Measurements from ENCODE around the gene SLIT2. TPM values are rescaled to one million over a fixed set of nuclear protein-coding genes. Genes with fewer than 3 reads are reported as not detected.
A peak's percentile ranks its signal among the peaks of the same experiment; 100 is the strongest.

Gene SLIT2
- total RNA-seq, result not detected

- Mint-ChIP-seq H3K36me3 (ENCODE audit: low read depth) (peaks cover 5% of the 10 kb centered on the region), H3K4me3 (peak within 1 kb of the TSS; percentile 5), H3K4me1 (ENCODE audit: low read depth) (peaks cover 5% of the 10 kb centered on the region), H3K9me3 (ENCODE audit: insufficient read depth) (no peaks in the 10 kb centered on the region), H3K27ac (no peak within 1 kb of the TSS), H3K27me3 (ENCODE audit: low read depth) (peaks cover 43% of the 10 kb centered on the region)
- peak; percentile 79 for ATAC-seq
- CTCF ChIA-PET, result no interaction called here
- POLR2A ChIA-PET, result no interaction called here
- peak; percentile 35 for DNase-seq
Measured at GRCh38 chr4:20251796-20252655, at the start of gene SLIT2. Gene SLIT2, plus strand, starts transcription at chr4:20251905. Its CDS starts 1,911 bp downstream, at chr4:20253816.

- no peaks in the 10 kb centered on the region for H3K4me1 Mint-ChIP-seq (ENCODE audit: low read depth)
Measured at GRCh38 chr4:20203508-20203907, 48.2 kb upstream of the SLIT2 start.

GRCh38 chr4:20217521-20217920, 34.2 kb upstream of the SLIT2 start:
- no peak for ATAC-seq
- no peak overlapping the region for H3K27ac Mint-ChIP-seq
- POLR2A ChIA-PET, result no interaction called here

More at GRCh38 chr4:20203508-20203907, 48.2 kb upstream of the SLIT2 start:
- ChIA-PET POLR2A (no interaction called here), CTCF (no interaction called here)
- Mint-ChIP-seq H3K9me3 (ENCODE audit: insufficient read depth) (no peaks in the 10 kb centered on the region), H3K27me3 (ENCODE audit: low read depth) (no peaks in the 10 kb centered on the region), H3K4me3 (no peak overlapping the region), H3K36me3 (ENCODE audit: low read depth) (no peaks in the 10 kb centered on the region), H3K27ac (no peak overlapping the region)
- ATAC-seq, result no peak
- no peak for DNase-seq

GRCh38 chr4:20217951-20218350, 33.8 kb upstream of the SLIT2 start:
- Mint-ChIP-seq H3K27me3 (ENCODE audit: low read depth) (no peaks in the 10 kb centered on the region), H3K9me3 (ENCODE audit: insufficient read depth) (no peaks in the 10 kb centered on the region), H3K36me3 (ENCODE audit: low read depth) (no peaks in the 10 kb centered on the region), H3K4me3 (no peak overlapping the region), H3K27ac (no peak overlapping the region), H3K4me1 (ENCODE audit: low read depth) (no peaks in the 10 kb centered on the region)
- ChIA-PET CTCF (no interaction called here), POLR2A (no interaction called here)
- ATAC-seq (no peak), DNase-seq (no peak)

More at GRCh38 chr4:20217521-20217920, 34.2 kb upstream of the SLIT2 start:
- Mint-ChIP-seq H3K27me3 (ENCODE audit: low read depth) (no peaks in the 10 kb centered on the region), H3K36me3 (ENCODE audit: low read depth) (no peaks in the 10 kb centered on the region), H3K9me3 (ENCODE audit: insufficient read depth) (no peaks in the 10 kb centered on the region), H3K4me3 (no peak overlapping the region), H3K4me1 (ENCODE audit: low read depth) (no peaks in the 10 kb centered on the region)
- CTCF ChIA-PET, result no interaction called here
- no peak for DNase-seq

GRCh38 chr4:20219521-20219920, 32.2 kb upstream of the SLIT2 start:
- H3K9me3 Mint-ChIP-seq (ENCODE audit: insufficient read depth), result no peaks in the 10 kb centered on the region
- no peaks in the 10 kb centered on the region for H3K27me3 Mint-ChIP-seq (ENCODE audit: low read depth)
- POLR2A ChIA-PET, result no interaction called here
- DNase-seq (no peak), ATAC-seq (no peak)
- H3K36me3 Mint-ChIP-seq (ENCODE audit: low read depth), result no peaks in the 10 kb centered on the region
- CTCF ChIA-PET, result no interaction called here
- H3K4me1 Mint-ChIP-seq (ENCODE audit: low read depth), result no peaks in the 10 kb centered on the region
- H3K27ac Mint-ChIP-seq, result no peak overlapping the region
- no peak overlapping the region for H3K4me3 Mint-ChIP-seq

GRCh38 chr4:20237894-20238537, 13.7 kb upstream of the SLIT2 start:
- H3K36me3 Mint-ChIP-seq (ENCODE audit: low read depth), result no peaks in the 10 kb centered on the region
- H3K27me3 Mint-ChIP-seq (ENCODE audit: low read depth), result no peaks in the 10 kb centered on the region
- no peaks in the 10 kb centered on the region for H3K4me1 Mint-ChIP-seq (ENCODE audit: low read depth)
- no peak for ATAC-seq
- ChIA-PET CTCF (no interaction called here), POLR2A (no interaction called here)
- peaks cover 4% of the 10 kb centered on the region for H3K9me3 Mint-ChIP-seq (ENCODE audit: insufficient read depth)
- H3K4me3 Mint-ChIP-seq, result no peak overlapping the region
- H3K27ac Mint-ChIP-seq, result no peak overlapping the region
- no peak for DNase-seq

- peaks cover 5% of the 10 kb centered on the region for H3K4me1 Mint-ChIP-seq (ENCODE audit: low read depth)
- ATAC-seq (no peak), DNase-seq (no peak)
- H3K9me3 Mint-ChIP-seq (ENCODE audit: insufficient read depth), result no peaks in the 10 kb centered on the region
- H3K27me3 Mint-ChIP-seq (ENCODE audit: low read depth), result peaks cover 21% of the 10 kb centered on the region
- ChIA-PET CTCF (interaction anchor here (0.8 to 1.1 kb wide), 5 partner anchors 9 to 376 kb away, joined by 3 read pairs; no protein-coding TSS in a partner anchor), POLR2A (no interaction called here)
- no peak overlapping the region for H3K4me3 Mint-ChIP-seq
- H3K27ac Mint-ChIP-seq, result no peak overlapping the region
- no peaks in the 10 kb centered on the region for H3K36me3 Mint-ChIP-seq (ENCODE audit: low read depth)
Measured at GRCh38 chr4:20248155-20248558, 3.5 kb upstream of the SLIT2 start.

GRCh38 chr4:20249333-20249732, 2.4 kb upstream of the SLIT2 start:
- ATAC-seq, result no peak
- Mint-ChIP-seq H3K4me3 (no peak overlapping the region), H3K9me3 (ENCODE audit: insufficient read depth) (no peaks in the 10 kb centered on the region), H3K27me3 (ENCODE audit: low read depth) (peaks cover 31% of the 10 kb centered on the region), H3K27ac (no peak overlapping the region), H3K36me3 (ENCODE audit: low read depth) (peaks cover 3% of the 10 kb centered on the region), H3K4me1 (ENCODE audit: low read depth) (peaks cover 5% of the 10 kb centered on the region)
- no peak for DNase-seq
- CTCF ChIA-PET, result interaction anchor here (0.9 to 1.1 kb wide), 2 partner anchors 10 to 48 kb away, joined by 3 read pairs; no protein-coding TSS in a partner anchor
- POLR2A ChIA-PET, result no interaction called here

- Mint-ChIP-seq H3K27ac (no peak overlapping the region), H3K4me1 (ENCODE audit: low read depth) (peaks cover 5% of the 10 kb centered on the region), H3K4me3 (no peak overlapping the region), H3K27me3 (ENCODE audit: low read depth) (peaks cover 43% of the 10 kb centered on the region), H3K9me3 (ENCODE audit: insufficient read depth) (no peaks in the 10 kb centered on the region), H3K36me3 (ENCODE audit: low read depth) (peaks cover 5% of the 10 kb centered on the region)
- POLR2A ChIA-PET, result no interaction called here
- ATAC-seq, result peak; percentile 18
- DNase-seq, result no peak
- CTCF ChIA-PET, result no interaction called here
Measured at GRCh38 chr4:20251031-20251795, 492 bp upstream of the SLIT2 start.

- no peak overlapping the region for H3K27ac Mint-ChIP-seq
- H3K9me3 Mint-ChIP-seq (ENCODE audit: insufficient read depth), result no peaks in the 10 kb centered on the region
- peaks cover 5% of the 10 kb centered on the region for H3K4me1 Mint-ChIP-seq (ENCODE audit: low read depth)
- DNase-seq, result no peak
- ChIA-PET CTCF (no interaction called here), POLR2A (no interaction called here)
- H3K4me3 Mint-ChIP-seq, result peak overlapping the region; percentile 5
- ATAC-seq, result no peak
- H3K36me3 Mint-ChIP-seq (ENCODE audit: low read depth), result peaks cover 5% of the 10 kb centered on the region
- H3K27me3 Mint-ChIP-seq (ENCODE audit: low read depth), result peaks cover 44% of the 10 kb centered on the region
Measured at GRCh38 chr4:20252656-20253282, 1.1 kb downstream of the SLIT2 start.

GRCh38 chr4:20253283-20253734, 1.6 kb downstream of the SLIT2 start:
- H3K36me3 Mint-ChIP-seq (ENCODE audit: low read depth), result peaks cover 5% of the 10 kb centered on the region
- CTCF ChIA-PET, result no interaction called here
- POLR2A ChIA-PET, result no interaction called here
- H3K27ac Mint-ChIP-seq, result no peak overlapping the region
- ATAC-seq, result no peak
- H3K4me3 Mint-ChIP-seq, result peak overlapping the region; percentile 15
- H3K4me1 Mint-ChIP-seq (ENCODE audit: low read depth), result peaks cover 5% of the 10 kb centered on the region
- H3K9me3 Mint-ChIP-seq (ENCODE audit: insufficient read depth), result no peaks in the 10 kb centered on the region
- no peak for DNase-seq
- H3K27me3 Mint-ChIP-seq (ENCODE audit: low read depth), result peaks cover 44% of the 10 kb centered on the region
